GM06990 (cell line): ENCODE measurements around the gene USP12.

Source experiments
- DNase-seq: peaks from one replicate; pipeline ENCODE4 v3.0.0-alpha.2; 2011; ENCODE audit not compliant: insufficient read length; ENCODE audit errors: extremely low read depth
- H3K27me3 ChIP-seq: replicated peaks from 2 replicates; pipeline ENCODE4 v1.6.0; 2011; ENCODE audit warnings: low read length; ENCODE audit not compliant: control insufficient read depth, insufficient read depth
- H3K36me3 ChIP-seq: 2 replicates; pipeline ENCODE4 v1.5.1; 2011; ENCODE audit warnings: low read length; ENCODE audit not compliant: control insufficient read depth, insufficient read depth
- H3K4me3 ChIP-seq: replicated peaks from 2 replicates; pipeline ENCODE4 v1.5.1; 2011; ENCODE audit warnings: low read depth, mild to moderate bottlenecking, control low read depth, low read length
- TF ChIP-seq, protein P1 (sequence below): IDR thresholded peaks from 2 replicates; pipeline ENCODE4 v1.5.1; 2011; ENCODE audit warnings: low read length, control low read depth, mild to moderate bottlenecking, inconsistent platforms; ENCODE audit not compliant: insufficient read depth, poor library complexity, severe bottlenecking

The USP12 gene

DNA sequence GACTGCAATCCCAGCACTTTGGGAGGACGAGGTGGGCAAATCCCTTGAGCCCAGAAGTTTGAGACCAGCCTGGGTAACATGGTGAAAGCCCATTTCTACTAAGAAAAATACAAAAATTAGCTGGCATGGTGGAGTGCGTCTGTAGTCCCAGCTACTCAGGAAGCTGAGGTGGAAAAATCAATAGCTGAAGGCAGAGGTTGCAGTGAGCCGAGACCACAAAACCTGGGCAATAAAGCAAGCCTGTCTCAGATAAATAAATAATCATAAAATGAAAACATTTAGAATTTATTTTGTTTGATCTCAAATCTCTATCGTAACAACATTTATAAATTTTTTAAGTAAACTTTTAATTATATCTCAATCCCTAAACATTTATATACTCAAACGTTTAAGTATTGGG lies 36.6 kb downstream of the USP12 start:
- H3K27me3 ChIP-seq: no peaks in the 10 kb centered on the region
- H3K36me3 ChIP-seq: no peaks in the 10 kb centered on the region
- no peak for DNase-seq
- TF ChIP-seq, protein P1, sequence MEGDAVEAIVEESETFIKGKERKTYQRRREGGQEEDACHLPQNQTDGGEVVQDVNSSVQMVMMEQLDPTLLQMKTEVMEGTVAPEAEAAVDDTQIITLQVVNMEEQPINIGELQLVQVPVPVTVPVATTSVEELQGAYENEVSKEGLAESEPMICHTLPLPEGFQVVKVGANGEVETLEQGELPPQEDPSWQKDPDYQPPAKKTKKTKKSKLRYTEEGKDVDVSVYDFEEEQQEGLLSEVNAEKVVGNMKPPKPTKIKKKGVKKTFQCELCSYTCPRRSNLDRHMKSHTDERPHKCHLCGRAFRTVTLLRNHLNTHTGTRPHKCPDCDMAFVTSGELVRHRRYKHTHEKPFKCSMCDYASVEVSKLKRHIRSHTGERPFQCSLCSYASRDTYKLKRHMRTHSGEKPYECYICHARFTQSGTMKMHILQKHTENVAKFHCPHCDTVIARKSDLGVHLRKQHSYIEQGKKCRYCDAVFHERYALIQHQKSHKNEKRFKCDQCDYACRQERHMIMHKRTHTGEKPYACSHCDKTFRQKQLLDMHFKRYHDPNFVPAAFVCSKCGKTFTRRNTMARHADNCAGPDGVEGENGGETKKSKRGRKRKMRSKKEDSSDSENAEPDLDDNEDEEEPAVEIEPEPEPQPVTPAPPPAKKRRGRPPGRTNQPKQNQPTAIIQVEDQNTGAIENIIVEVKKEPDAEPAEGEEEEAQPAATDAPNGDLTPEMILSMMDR: no peak
- H3K4me3 ChIP-seq: no peak overlapping the region

DNA sequence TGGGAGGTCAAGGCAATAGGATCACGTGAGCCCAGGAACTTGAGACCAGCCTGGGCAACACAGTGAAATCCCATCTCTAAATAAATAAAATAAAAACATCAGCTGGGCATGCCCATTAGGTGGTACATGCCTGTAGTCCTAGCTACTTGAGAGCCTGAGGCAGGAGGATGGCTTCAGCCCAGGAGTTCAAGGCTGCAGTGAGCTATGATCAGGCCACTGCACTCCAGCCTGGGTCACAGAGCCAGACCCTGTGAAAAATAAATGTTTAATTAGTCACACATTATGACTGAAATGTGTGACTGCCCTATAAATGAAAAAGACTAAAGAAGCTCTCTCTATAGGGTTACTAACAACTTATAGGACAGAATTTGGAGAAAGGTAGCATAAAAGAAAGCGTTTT lies 37.7 kb downstream of the USP12 start:
- no peak overlapping the region for H3K4me3 ChIP-seq
- no peaks in the 10 kb centered on the region; the same call in 1 of the 2 replicates for H3K36me3 ChIP-seq
- no peaks in the 10 kb centered on the region for H3K27me3 ChIP-seq
- TF ChIP-seq, protein P1: no peak
- DNase-seq: no peak

DNA sequence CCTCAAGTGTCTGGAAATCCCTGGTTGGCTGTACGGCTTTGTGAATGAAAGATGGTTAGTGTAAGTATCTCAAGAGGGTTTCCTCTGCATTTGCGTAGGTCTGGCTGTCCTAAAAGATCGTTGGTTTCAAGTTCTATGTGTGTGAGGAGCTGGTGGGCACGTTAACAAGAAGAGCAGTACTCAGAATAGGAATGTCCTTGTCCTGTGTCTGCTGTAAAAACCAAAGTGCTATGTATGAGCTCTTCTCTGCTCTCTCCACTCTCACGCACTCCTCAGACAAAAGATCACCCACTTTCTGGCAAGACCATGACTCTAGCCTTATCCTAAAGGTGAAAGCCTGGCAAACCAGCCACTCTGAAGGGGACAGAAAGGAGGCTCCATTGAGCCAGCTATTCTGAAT lies 39.1 kb downstream of the USP12 start:
- no peak overlapping the region; the same call in 1 of the 2 replicates for H3K4me3 ChIP-seq
- DNase-seq: peak; percentile 45
- no peaks in the 10 kb centered on the region for H3K27me3 ChIP-seq
- TF ChIP-seq, protein P1: no peak
- H3K36me3 ChIP-seq: no peaks in the 10 kb centered on the region; the same call in 1 of the 2 replicates

DNA sequence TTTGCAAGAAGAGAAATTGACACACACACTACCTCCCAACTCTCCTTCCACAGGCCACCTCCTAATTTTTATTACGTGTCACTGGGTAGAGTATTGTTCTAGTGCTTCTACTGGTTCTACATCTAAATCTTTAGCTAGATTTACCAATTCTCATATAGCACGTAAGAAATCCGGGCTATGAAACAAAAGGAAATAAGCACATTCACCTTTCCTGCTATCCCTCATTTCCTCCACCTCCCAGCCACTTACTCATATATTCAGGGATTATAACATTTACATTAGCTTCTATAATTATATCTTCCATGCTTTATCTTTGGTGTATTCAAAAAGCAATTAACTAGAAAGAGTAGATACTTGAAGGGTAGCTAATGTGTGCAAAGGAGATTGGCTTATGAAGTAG lies 39.7 kb downstream of the USP12 start:
- Histone ChIP-seq H3K4me3 (peak overlapping the region; percentile 28), H3K36me3 (no peaks in the 10 kb centered on the region; the same call in 1 of the 2 replicates), H3K27me3 (no peaks in the 10 kb centered on the region)
- DNase-seq: no peak
- TF ChIP-seq, protein P1: no peak

DNA sequence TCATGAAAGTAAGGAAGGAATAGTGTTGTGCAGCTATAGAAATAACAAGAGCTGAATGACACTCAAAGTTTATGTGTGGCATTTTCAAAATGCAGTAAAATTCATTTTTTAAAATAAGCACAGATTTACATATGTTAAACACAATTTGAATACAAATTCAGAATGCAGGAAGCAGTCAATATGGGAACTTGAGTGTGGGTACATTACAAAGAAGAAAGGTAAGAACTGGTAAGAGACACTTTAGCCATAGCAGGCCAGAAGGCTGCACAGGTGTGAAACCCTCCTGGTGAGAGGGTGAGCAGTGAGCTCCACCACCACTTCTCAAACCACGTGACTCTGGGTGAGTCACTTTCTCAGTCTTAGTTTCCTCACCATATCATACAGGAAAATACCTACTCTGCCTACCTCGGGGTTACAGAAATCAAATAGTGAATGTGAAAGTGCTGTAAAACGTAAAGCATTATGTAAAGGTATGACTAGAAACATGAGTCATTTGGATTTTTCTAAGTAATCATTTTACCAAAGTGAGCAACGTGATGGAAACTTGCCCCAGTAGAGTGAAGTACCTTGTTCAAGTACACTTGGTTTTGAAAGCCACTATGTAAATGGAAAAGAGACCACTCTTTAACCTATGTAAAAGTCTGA lies 40.5 kb downstream of the USP12 start:
- no peaks in the 10 kb centered on the region; the same call in 1 of the 2 replicates for H3K36me3 ChIP-seq
- TF ChIP-seq, protein P1: no peak
- no peaks in the 10 kb centered on the region for H3K27me3 ChIP-seq
- peak; percentile 90 for DNase-seq
- no peak overlapping the region for H3K4me3 ChIP-seq
